T-helper 1 cell treated with Interleukin-12 subunit alpha and Interleukin-12 subunit beta and Interleukin-4 antibody, amounts not matched to agents 30 μg/mL and 1 μg/mL, for 36 hours (primary cell): ENCODE measurements around the gene SEC23IP.

Experiments used
- H3K27ac Mint-ChIP-seq: one replicate; pipeline ENCODE4 v1.8.0; 2021; ENCODE audit warnings: mild to moderate bottlenecking, mixed read lengths
- H3K27me3 Mint-ChIP-seq: one replicate; pipeline ENCODE4 v1.8.0; 2021; ENCODE audit warnings: low read depth, mixed read lengths
- H3K36me3 Mint-ChIP-seq: one replicate; pipeline ENCODE4 v1.8.0; 2021; ENCODE audit warnings: low read depth, mixed read lengths
- H3K4me1 Mint-ChIP-seq: one replicate; pipeline ENCODE4 v1.8.0; 2021; ENCODE audit warnings: low read depth, mixed read lengths
- H3K4me3 Mint-ChIP-seq: one replicate; pipeline ENCODE4 v1.8.0; 2021; ENCODE audit warnings: mild to moderate bottlenecking, moderate library complexity, mixed read lengths
- H3K9me3 Mint-ChIP-seq: one replicate; pipeline ENCODE4 v1.8.0; 2021; ENCODE audit warnings: mixed read lengths

Gene SEC23IP

DNA sequence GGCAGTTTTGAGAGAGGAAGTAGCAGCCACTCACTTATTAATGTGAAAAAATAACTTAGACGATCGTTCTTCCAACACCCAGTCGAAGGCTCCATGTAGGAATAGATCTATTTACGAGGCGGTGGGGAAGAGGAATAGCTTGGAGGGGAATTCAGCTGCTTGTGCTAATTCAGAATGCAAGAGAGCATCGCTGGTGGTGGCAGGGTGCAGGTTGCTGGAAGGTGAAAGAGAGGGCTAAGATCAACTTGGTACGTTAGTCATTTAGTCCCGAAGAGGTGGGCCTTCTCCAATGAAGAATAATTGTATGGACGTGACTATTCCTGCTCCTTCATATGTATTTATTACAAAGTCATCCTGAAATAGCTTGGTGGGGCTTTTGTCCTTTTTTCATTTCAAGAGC, 98.5 kb downstream of the SEC23IP start:
- peaks cover 3% of the 10 kb centered on the region for H3K9me3 Mint-ChIP-seq
- H3K27me3 Mint-ChIP-seq = peaks cover 9% of the 10 kb centered on the region
- no peaks in the 10 kb centered on the region for H3K36me3 Mint-ChIP-seq
- no peak overlapping the region for H3K4me3 Mint-ChIP-seq
- H3K27ac Mint-ChIP-seq = no peak overlapping the region
- H3K4me1 Mint-ChIP-seq = no peaks in the 10 kb centered on the region

DNA sequence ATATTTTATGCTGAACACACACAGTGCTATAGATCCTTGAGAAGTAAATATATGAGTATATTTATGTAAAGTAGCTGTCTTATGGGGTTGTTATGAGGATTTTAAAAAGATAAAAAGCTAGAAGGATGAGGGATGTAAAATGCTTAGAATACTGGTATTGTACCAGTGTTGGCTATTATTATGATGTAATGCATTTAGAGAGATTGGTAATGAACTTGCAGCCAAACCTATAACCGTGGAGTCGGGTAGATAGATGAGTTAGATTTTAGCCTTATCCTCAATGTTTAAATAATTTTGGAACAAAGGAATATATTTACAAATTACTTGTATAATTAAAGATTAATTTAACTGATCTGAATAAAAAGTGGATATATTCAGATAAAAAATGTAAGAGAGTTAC, 99.3 kb downstream of the SEC23IP start:
- Mint-ChIP-seq H3K27ac (no peak overlapping the region), H3K27me3 (peaks cover 14% of the 10 kb centered on the region), H3K9me3 (peaks cover 10% of the 10 kb centered on the region), H3K4me3 (no peak overlapping the region), H3K36me3 (no peaks in the 10 kb centered on the region), H3K4me1 (no peaks in the 10 kb centered on the region)
